Measurements from ENCODE around the gene CASP10. TPM values are rescaled to one million over a fixed set of nuclear protein-coding genes. Genes with fewer than 3 reads are reported as not detected.

Gene CASP10
- total and polyA plus RNA-seq, 2 of the 13 experiments (the other 11 are each of a cell fraction or from before 2014, with no cell fraction given): 22.2 to 23.8 TPM

DNA sequence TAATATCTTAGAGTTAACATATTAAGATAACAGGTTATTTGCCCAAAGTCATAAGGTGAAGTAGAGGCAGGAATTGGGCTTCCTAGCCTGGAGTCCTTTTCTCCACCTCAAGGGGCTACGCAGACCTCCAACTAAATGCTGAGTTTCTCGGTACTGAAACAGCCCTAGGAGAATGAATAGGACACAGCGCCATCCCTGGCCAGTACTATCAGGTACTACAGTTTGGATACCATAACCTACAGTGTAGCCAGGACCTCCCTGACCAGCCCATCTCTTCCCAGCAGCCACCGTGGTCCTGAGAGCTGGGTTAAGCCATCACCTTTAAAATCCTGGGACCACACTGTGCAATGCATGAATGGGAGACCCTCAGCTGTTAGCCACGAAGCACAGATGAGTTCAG is 93.0 kb downstream of the CASP10 start (continued):
- TF ChIP-seq AFF4 (CRISPR knock-in tag; IDR thresholded peaks at IDR 0.05): no peak

DNA sequence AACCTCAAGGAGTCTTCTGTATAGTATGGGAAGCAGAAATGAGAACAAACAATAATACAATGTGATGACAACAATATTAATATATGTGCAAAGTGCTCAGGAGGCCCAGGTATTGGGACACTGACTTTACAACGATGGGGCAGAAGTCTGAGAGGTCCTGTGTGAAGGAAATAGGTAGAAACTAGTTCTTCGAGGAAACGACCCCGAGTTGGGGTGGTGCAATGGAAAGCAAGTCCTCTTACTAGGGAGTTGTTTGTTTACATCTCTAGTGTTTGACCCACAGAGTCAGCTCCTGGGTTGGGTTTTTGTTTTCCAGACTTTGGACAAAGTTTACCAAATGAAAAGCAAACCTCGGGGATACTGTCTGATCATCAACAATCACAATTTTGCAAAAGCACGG is 93.6 kb downstream of the CASP10 start:
- intact Hi-C loops (cut with micrococcal nuclease; ENCODE audit: unreplicated experiment): no loop called here
- no peaks in the 10 kb centered on the region for H3K9me3 ChIP-seq (ENCODE audit: low read length)
- no peak overlapping the region for H3K27ac ChIP-seq (ENCODE audit: extremely low read length, insufficient read depth, low read length)
- H3K4me2 ChIP-seq (ENCODE audit: low read depth, low read length): no peak overlapping the region
- CTCF ChIA-PET (ENCODE audit: low intra/inter-chr PET ratio, low total read pairs): no interaction called here
- WGBS (ENCODE audit: low lambda C conversion rate): 93% methylated on average over 6 of the region's 6 CpGs
- no peak for FAIRE-seq
- in situ Hi-C loops (cut with HindIII; ENCODE audit: extremely low pct_ligation_motif_present, low pct_unique_long_range_greater_than_20kb): no loop called here
- no peak overlapping the region for H3K9ac ChIP-seq (ENCODE audit: insufficient read depth, low read depth, low read length)
- H4K20me1 ChIP-seq (ENCODE audit: insufficient read depth, low read length): no peaks in the 10 kb centered on the region
- no TSS peak for BruUV-seq (replicated peaks)
- H3K4me3 ChIP-seq (replicated peaks in 1 of 3; ENCODE audit: insufficient read depth in 1 of 3, low read depth in 2 of 3, low read length in 3 of 3): no peak overlapping the region
- H3K36me3 ChIP-seq (replicated peaks in 1 of 2; ENCODE audit: control insufficient read depth in 1 of 2, insufficient read depth in 2 of 2, low read length in 2 of 2): peaks cover 18 to 70% of the 10 kb centered on the region in 2 experiments
- H3K27me3 ChIP-seq (ENCODE audit: control insufficient read depth in 1 of 2, insufficient read depth in 2 of 2, low read length in 2 of 2): no peaks in the 10 kb centered on the region
- ATAC-seq: no peak
- POLR2A ChIA-PET: no interaction called here
- 0 out of 2 replicates have a peak, but pooled peaks cover 5% of the 10 kb centered on the region for H3K4me1 ChIP-seq (ENCODE audit: insufficient read depth, low read length)
- no peak for DNase-seq (ENCODE audit: low spot score)
- no peaks in the 10 kb centered on the region for H3K79me2 ChIP-seq (ENCODE audit: insufficient read depth, low read length)
- H2AFZ ChIP-seq (ENCODE audit: low read length): no peak overlapping the region
- TF ChIP-seq CERS6 (CRISPR knock-in tag; IDR thresholded peaks at IDR 0.05) (no peak), IRX3 (CRISPR knock-in tag; IDR thresholded peaks at IDR 0.05; ENCODE audit: borderline replicate concordance, low read depth) (no peak), ARID2 (CRISPR knock-in tag; IDR thresholded peaks at IDR 0.05; ENCODE audit: borderline replicate concordance) (no peak), SMC3 (IDR thresholded peaks at IDR 0.05; ENCODE audit: low read length) (no peak), ARHGAP35 (CRISPR knock-in tag; IDR thresholded peaks at IDR 0.05; ENCODE audit: borderline replicate concordance) (no peak), HES4 (CRISPR knock-in tag; IDR thresholded peaks at IDR 0.05; ENCODE audit: borderline replicate concordance) (no peak)
- TF ChIP-seq, protein P1, sequence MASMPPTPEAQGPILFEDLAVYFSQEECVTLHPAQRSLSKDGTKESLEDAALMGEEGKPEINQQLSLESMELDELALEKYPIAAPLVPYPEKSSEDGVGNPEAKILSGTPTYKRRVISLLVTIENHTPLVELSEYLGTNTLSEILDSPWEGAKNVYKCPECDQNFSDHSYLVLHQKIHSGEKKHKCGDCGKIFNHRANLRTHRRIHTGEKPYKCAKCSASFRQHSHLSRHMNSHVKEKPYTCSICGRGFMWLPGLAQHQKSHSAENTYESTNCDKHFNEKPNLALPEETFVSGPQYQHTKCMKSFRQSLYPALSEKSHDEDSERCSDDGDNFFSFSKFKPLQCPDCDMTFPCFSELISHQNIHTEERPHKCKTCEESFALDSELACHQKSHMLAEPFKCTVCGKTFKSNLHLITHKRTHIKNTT (CRISPR knock-in tag; IDR thresholded peaks at IDR 0.05): no peak
- TF ChIP-seq, protein P2, sequence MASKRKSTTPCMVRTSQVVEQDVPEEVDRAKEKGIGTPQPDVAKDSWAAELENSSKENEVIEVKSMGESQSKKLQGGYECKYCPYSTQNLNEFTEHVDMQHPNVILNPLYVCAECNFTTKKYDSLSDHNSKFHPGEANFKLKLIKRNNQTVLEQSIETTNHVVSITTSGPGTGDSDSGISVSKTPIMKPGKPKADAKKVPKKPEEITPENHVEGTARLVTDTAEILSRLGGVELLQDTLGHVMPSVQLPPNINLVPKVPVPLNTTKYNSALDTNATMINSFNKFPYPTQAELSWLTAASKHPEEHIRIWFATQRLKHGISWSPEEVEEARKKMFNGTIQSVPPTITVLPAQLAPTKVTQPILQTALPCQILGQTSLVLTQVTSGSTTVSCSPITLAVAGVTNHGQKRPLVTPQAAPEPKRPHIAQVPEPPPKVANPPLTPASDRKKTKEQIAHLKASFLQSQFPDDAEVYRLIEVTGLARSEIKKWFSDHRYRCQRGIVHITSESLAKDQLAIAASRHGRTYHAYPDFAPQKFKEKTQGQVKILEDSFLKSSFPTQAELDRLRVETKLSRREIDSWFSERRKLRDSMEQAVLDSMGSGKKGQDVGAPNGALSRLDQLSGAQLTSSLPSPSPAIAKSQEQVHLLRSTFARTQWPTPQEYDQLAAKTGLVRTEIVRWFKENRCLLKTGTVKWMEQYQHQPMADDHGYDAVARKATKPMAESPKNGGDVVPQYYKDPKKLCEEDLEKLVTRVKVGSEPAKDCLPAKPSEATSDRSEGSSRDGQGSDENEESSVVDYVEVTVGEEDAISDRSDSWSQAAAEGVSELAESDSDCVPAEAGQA (IDR thresholded peaks at IDR 0.05; ENCODE audit: low read depth): no peak
- TF ChIP-seq, protein P2 (CRISPR knock-in tag; IDR thresholded peaks at IDR 0.05; ENCODE audit: borderline replicate concordance): no peak

Measured in HepG2 (cell line).